HG03097 (cell line): Measurements from ENCODE around the gene SURF6.
"Not testable (repeated sequence)": the region's sequence is repeated elsewhere in the genome, so short reads cannot be mapped to it uniquely, and the experiment has no call there.

ENCODE experiments used
- ATAC-seq: cut with Tn5 transposase; IDR thresholded peaks from one replicate; pipeline ENCODE4 v1.9.1; 2021; ENCODE audit not compliant: unreplicated experiment, low FRiP score

The SURF6 gene

GRCh38 chr9:133335924-133336811, at the start of gene SURF6:
SURF6 (minus strand) TSS chr9:133336188; CDS start chr9:133336132, 56 bp downstream.
- peak; percentile 75 for ATAC-seq

- ATAC-seq = no peak
These were observed 49.5 kb upstream of the SURF6 start for GRCh38 chr9:133385452-133385851.

- no peak for ATAC-seq
These were observed 48.8 kb upstream of the SURF6 start for GRCh38 chr9:133384736-133385321.

GRCh38 chr9:133383438-133383837, 47.5 kb upstream of the SURF6 start:
- ATAC-seq = no peak

DNA sequence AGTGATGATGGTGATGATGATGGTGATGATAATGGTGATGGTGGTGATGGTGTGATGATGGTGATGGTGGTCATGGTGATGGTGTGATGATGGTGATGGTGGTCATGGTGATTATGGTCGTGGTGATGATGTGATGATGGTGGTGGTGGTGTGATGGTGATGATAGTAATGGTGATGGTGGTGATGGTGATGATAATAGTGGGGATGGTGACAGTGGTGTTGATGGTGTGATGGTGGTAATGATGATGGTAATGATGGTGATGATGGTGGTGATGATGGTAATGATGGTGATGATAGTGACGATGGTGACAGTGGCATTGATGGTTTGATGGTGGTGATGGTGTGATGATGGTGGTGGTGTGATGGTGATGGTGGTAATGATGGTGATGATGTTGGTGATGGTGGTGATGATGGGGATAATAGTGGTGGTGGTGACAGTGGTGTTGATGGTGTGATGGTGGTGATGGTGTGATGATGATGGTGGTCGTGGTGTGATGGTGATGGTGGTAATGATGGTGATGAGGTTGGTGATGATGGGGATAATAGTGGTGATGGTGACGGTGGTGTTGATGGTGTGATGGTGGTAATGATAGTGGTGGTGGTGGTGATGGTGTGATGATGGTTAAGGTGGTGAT, 46.6 kb upstream of the SURF6 start:
- no peak for ATAC-seq

- no peak for ATAC-seq
These were observed 44.7 kb upstream of the SURF6 start for GRCh38 chr9:133380734-133381133.

GRCh38 chr9:133379153-133380086, 43.4 kb upstream of the SURF6 start:
- no peak for ATAC-seq

GRCh38 chr9:133378408-133378962, 42.5 kb upstream of the SURF6 start:
- ATAC-seq = no peak

- no peak for ATAC-seq
These were observed 41.8 kb upstream of the SURF6 start for GRCh38 chr9:133377721-133378216.

DNA sequence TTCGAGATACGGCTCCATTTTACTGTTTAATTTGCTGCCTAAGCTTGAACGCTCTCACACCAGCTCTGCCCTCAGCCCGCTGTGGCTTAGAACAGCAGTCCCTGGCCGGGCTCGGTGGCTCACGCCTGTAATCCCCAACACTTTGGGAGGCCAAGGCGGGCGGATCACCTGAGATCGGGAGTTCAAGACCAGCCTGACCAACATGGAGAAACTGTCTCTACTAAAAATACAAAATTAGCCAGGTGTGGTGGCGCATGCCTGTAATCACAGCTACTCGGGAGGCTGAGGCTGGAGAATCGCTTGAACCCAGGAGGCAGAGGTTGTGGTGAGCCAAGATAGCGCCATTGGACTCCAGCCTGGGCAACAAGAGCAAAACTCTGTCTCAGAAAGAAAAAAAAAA, 41.3 kb upstream of the SURF6 start:
- not testable (repeated sequence) for ATAC-seq

DNA sequence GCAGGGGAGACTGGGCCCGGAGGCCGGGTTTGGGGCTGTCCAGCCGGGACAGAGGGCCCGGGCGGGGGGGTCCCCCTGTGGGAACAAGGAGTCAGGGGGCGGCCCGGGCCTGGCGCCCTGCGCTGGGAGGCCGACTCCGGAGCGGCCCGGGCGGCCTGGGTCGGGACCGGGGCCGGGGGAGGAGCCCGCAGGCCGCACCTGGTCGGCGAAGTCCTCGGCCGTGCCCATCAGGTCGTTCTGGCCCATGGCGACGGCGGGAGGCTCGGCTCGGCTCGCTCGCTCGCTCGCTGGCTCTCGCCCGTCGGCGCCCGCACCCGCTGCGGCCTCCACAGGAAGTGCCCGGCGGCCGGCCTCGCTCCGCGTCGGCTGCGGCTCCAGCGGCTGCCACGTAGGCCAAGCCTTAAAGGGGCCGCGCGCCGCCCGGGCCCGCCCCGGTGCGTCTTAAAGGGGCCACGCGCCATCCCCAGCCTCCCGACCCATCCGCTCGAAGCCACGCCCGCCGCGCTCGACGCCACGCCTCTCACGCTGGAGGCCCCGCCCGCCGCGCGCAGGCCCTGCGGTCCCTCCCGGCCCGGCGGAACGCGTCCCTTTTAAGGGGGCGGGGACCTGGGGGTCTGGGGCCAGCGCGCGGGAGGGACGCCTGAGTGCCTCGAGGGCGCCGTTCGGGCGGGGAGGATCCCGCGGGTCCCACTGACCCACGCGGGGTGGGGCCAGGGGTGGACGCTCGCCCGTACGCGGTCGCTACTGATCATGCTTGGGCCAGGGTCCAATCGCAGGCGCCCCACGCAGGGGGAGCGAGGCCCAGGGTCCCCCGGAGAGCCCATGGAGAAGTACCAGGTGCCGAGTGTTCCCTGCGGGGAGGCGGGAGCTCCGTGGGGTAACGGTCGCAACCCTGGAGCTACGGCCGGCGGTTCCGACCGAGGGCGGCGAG, 40.0 kb upstream of the SURF6 start, which contains the start of the genes STKLD1 and SURF4:
TSS of gene STKLD1 (plus strand) at position 643 of the 931 bp plus-strand sequence. CDS start at position 751, 108 bp downstream.
TSS of gene SURF4 (minus strand) at position 337 of the 931 bp plus-strand sequence. CDS start at position 246, 91 bp downstream.
- ATAC-seq = peak; percentile 83

DNA sequence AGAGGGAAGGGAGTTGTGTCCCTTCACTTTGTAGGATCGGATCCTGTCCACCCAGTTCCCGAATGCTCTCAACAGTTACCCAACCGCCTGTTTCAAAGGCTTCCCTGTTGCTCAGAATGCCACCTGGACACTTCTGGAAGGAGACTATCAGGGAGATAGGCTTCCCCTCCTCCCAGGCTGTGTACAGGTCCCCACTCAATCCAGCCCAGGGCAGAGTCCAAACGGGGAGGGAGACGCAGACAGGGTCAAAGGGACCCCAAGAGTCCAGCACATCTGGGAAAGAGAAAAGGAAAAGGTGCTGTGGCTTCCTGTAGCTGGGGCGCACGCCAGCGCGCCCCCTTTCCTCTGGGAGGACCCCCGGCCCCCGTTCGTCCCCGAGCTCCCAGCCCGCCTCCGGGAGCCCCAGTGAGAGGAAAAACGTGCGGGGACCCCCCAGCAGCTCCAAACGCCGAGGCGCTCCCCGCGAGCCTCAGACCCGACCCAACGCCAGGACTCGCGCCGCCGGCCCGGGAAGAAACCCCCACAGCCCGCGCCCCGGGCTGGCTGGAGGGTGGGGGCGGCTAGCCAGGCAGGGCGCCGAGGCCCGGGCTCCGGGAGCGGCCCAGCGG, 39.2 kb upstream of the SURF6 start:
- ATAC-seq = no peak

- ATAC-seq = no peak
These were observed 38.7 kb upstream of the SURF6 start for GRCh38 chr9:133374612-133375115.

- ATAC-seq = no peak
These were observed 36.2 kb upstream of the SURF6 start for GRCh38 chr9:133372144-133372543.

DNA sequence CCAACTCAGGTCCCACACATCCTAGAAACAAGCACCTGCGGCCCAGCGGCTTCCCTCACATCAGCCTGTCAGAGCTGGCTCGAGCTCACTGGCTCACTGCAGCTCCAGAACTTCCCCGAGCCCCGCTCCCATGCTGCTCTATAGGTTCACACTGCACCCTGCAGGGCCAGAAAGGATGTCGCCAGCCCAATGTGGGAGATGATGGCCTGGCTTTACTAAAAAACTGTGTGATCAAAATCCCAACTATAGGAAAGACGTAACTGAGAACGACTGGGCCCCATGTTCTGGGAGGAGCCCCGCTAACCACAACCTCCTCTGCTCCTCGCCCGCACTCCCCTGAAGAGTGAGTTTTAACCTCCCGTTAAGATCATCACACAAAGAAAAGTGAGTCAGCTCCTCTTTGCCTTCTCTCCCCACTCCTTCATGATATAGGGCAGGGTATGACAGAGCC, 35.3 kb upstream of the SURF6 start:
- ATAC-seq = no peak

DNA sequence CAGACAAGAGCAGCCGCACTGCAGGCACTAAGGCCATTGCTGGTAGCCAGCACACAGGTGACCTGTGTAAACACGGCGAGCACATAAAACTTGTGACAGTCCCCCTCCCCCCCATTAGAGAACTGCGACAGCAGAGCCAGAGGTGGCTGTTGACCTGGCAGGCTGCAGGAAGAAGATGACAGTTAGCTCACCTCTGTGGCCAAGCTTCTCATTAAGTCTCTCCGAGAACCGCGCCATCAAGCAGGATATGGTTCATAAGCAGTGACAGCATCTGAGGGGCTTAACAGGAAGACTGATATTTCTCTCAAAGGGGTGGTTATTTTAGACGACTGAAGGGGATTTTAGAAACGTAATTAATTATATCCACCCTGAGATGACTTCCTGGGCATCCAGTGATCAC, 34.7 kb upstream of the SURF6 start:
- ATAC-seq = no peak

GRCh38 chr9:133369933-133370332, 33.9 kb upstream of the SURF6 start:
- no peak for ATAC-seq

GRCh38 chr9:133369422-133369821, 33.4 kb upstream of the SURF6 start:
- no peak for ATAC-seq
